Fibroblast of skin of right quadriceps (primary cell): ENCODE data around the gene PLEKHH3.
A peak's percentile ranks its signal among the peaks of the same experiment; 100 is the strongest.
"Not testable (repeated sequence)": the region's sequence is repeated elsewhere in the genome, so short reads cannot be mapped to it uniquely, and the experiment has no call there.

Experiments
- DNase-seq: peaks from one replicate; pipeline ENCODE4 v3.0.0-alpha.2; 2013

The PLEKHH3 gene

DNA sequence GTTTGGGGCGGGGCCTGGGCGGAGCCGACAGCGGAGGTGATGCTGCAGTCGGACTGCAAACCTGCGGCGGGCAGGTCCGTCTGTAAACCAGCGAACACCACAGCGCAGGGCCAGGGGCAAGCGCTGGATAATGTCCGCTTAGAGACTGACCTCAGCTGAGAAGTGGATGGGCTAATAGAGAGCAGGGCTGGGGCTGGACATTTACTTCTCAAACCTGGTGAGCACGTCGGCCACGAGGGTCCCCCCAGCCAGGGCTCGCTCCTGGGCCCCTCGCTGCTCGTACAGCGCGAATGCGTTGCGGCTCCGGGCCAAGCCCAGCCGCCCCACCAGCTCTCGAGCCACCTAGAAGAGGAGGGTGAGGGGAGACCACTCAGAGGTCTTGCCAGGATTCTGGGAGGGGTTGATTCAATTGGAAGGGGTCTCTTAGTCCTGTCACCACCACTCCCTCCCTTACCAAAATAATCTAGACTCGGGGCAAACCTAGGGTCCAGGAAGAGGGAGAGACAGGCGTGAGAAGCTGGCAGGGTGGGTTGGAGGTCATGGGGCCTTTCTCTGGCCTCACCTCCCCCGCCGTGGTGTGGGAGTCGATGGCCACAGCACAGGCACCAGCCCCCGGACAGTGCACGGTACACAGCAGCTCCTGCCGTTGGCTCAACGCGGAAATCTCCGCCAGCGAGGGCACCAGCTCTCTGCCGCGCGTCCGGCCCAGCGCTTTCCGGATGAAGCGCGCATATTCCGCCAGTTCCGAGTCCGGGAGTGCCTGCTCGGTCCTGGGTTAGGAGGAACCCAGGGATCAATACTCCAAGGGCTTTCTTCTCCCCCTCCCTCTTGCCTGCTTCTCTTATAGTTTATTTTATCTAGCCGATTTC, 5.8 kb downstream of the PLEKHH3 start:
- DNase-seq: no peak

DNA sequence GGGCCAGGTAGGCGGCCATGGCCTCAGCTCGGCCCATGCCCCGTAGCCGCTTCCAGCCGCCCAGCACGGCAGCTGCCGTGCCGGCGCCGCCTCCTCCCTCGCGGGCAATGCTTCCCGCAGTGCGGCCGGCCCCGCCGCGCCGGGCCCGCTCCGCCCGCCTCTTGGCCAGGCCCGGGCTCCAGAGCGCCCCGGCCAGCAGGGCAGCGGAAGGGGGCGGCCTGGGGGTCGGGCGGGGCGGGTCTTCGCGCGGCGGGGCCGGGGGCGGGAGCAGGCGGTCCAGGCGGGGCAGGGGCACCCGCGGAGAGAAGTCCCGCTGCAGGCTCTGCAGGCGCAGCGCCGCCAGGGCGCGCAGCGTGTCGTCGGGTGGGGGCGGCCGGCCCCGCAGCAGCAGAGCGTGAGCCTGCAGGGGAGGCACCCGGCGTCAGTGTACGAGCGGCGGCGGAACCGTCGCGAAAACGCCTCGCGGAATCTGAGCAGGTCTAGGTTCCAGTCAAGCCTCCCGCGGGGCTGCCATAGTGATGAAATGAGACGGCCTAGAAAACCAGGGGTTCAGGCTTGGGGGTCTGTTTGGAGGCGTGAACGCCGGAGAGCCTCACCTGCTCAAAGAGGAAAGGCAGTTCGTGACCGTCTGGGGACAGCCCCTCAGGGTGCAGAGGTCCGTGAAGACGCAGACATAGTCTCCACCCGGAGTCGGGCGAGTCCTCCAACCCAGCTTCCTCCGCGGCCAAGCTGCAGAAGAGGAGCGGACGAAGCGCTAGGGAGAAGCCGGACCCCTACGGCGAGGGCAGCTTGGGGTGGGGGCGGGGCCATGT, 6.6 kb downstream of the PLEKHH3 start:
- DNase-seq: no peak

DNA sequence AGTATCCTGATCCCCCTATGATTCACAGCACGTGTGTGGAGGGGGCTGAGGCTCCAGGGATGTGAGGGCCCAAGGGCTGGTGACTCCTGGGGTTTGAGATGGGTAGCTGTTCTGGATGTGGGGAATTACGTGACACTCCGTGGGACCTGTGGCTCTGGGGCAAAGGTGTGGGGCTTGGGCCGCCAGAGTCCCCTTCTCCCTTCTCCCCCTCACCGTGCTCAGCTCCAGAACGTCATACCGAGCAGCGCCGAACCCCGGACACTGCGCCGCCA, 7.2 kb downstream of the PLEKHH3 start:
- no peak for DNase-seq

DNA sequence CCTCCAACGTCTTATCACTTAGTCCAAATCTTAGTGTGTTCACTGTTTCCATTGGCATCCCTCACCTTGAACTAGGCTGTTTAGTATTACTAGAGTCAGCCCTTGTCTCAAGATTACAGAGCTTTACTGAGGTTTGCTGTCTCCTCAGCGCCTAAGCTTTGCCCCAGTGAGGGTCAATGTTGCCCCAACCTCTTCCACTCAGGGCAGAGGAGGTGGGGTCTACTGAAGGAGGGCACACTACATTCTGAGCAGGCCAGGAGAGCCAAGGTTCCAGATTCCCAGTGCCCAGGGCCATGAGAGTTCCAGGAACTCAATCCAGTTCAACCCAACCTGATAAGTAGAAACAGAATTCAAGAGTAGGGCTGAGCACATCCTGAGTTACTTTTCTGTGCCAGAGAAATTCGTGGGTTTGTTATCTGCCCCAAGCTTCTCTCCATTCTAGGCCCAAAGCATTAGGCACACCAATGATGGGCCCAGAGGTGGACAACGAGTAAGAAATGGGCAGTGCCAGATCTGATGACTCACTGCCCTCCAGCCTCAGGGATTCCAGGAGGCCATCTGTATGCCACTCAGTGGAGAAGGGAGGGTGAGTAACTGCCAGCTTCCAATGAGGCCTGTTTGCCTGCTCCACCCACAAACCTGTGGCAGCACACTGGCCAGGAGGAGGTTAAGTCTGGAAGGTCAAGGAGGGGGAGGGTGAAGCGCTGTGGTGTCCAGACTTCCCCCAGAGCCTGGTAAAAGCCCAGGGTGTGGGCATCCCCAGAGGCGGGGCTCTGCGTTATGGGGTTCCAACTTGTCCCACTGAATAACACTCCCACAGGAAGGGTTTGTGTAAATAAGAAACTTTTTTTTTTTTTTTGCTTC, 9.5 kb downstream of the PLEKHH3 start:
- DNase-seq: peak; percentile 58

DNA sequence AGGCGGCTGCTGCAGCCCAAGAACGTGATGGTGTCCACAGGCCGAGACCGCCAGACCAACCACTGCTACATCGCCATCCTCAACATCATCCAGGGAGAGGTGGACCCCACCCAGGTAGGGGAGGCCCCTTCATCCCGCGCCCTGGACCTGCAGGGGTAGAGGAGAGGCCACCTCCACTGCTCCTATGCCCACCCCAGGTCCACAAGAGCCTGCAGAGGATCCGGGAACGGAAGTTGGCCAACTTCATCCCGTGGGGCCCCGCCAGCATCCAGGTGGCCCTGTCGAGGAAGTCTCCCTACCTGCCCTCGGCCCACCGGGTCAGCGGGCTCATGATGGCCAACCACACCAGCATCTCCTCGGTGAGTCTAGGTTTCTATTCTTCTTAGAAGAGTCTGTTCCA, 10.7 kb downstream of the PLEKHH3 start:
- not testable (repeated sequence) for DNase-seq

DNA sequence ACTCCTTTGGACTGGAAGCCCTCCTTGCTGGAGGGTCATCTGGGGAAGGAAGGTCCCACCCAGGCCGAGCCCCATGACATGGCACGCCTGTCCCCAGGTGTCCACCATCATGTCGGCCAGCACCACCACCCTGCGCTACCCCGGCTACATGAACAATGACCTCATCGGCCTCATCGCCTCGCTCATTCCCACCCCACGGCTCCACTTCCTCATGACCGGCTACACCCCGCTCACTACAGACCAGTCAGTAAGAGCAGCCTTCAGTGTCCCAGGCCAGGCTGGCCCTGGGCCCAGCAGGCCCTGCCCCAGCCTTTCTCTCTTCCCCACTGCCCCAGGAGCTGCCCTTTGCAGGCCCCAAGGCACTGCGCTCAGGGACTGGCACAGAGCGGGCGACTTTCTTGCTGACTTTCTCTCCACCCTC, 11.2 kb downstream of the PLEKHH3 start:
- DNase-seq: no peak

DNA sequence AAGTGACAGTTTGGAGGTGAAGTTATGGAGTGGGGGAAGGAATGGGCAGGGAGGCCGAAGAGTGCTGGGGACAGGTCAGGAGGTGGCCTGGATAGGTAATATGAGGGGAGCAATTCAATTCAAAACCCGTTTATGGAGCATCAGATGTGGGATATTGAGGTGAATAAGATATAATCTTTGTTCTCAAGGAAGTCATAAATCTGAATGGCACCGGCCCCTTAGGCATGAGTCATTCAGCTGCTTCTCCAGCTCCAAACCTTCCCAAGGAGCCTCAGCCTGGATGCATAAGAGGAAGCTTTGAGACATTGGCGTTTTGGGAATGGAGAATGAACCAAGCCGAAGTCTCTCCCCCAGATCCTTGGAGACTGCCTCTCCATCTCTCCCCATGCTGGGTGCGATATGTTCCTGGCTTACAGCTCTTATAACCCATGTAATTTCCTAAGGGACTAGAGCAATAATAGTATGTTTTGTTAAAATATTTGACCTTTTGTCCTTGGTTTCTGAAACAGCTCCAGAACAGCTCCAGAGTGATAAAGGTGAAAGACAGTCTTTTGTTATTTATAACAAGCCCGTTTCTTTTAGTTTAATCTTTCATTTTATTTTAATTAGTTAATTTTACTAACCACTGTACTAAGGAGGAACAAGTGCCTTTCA, 16.0 kb downstream of the PLEKHH3 start:
- peak; percentile 82 for DNase-seq

DNA sequence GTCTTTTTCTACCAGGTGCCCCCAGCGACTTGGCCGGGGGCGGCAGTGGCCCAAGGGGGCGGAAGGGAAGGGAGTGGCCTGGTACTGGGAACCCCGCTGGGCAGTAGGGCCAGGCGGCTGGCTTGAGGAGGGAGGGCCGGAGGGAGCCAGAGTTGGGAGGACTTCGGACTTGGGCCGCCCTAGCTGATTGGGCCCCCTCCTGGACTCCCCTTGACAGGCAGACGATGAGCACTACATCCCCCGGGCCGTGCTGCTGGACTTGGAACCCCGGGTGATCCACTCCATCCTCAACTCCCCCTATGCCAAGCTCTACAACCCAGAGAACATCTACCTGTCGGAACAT, 16.9 kb downstream of the PLEKHH3 start:
- not testable (repeated sequence) for DNase-seq

DNA sequence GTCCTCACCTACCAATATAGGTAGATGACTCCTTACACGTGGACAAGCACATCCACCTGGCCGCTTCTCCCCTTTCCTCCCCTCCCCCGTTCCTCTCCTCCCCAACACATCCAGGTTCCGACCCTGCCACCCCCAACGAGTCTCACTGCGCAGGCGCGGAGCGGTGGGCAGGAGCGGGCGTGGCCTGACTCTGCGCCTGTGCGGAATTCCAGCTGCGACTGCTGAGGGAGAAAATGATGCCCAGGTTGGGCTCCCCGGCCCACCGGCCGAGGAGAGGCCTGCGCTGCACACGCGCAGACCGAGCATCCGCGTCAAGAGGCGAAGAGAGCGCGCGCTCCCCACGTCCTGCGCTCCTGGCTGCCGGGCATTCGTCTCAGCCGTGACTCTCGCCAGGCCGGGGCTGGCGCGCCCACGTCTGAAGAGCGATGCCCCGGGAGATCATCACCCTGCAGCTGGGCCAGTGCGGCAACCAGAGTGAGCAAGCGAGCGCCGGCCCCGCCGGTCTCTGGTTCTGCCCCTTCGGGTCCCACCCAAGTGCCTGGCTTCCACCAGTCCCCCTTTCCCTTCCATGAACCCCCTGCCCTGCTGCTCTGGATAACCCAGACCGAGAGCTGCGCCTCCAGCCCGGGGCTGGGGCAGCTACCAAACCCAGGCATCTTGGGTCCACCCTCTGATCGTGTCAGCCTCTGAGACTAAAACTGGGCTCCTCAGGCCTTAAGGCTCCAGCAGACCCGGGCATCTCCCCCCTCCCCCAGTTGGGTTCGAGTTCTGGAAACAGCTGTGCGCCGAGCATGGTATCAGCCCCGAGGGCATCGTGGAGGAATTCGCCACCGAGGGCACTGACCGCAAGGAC, 17.5 kb downstream of the PLEKHH3 start, which contains the start of gene TUBG2:
Gene TUBG2, plus strand, starts transcription at position 206 of the 853 bp plus-strand sequence. Its CDS starts 220 bp downstream, at position 426.
- peak; percentile 90 for DNase-seq

DNA sequence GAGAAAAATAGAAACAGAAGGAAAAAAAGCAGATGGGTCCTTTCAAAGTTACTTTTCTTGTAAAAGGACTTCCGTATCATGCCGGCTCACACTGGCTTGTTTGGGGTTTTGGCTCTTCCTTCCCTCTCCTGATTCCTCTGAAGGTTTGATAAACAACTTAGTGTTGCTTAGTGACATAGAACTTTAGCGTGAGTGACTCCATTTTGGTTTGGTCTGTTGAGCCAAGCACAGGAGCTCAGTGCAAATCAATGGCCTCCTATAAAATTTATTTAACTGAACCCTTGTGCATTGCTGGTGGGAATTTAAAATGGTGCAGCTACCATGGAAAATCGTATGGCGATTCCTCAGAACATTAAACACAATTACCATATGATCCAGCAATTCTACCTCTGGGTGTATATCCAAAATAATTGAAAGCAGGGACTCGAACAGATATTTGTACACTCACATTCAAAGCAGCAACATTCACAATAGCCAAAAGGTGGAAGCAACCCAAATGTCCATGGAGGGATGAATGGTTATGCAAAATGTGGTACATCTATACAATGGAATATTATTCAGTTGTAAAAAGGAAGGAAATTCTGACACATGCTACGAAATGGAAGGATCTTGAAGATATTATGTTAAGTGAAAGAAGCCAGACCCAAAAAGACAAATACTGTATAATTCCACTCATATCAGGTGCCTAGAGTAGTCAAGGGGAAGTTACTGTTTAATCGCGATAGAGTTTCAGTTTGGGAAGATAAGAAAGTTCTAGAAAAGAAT, 18.8 kb downstream of the PLEKHH3 start:
- no peak for DNase-seq

DNA sequence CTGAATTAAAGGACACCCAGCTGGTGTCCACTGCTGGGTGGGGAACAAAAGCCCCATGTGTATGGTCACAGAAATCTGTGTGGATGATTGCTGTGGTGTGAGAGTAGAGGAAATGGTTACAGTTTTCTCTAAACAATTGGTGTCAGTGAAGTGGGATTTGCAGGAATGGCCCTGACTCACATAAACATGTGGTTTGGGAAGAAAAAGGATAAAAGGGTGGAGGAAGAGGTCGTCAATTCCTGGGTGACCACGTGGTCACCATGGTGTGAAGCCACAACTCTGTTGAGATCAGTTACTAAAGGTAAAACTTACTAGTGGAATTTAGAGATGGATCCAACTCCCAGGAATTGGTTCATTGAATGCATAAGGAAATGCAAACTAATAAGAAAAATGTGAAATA, 21.3 kb downstream of the PLEKHH3 start:
- peak; percentile 83 for DNase-seq

DNA sequence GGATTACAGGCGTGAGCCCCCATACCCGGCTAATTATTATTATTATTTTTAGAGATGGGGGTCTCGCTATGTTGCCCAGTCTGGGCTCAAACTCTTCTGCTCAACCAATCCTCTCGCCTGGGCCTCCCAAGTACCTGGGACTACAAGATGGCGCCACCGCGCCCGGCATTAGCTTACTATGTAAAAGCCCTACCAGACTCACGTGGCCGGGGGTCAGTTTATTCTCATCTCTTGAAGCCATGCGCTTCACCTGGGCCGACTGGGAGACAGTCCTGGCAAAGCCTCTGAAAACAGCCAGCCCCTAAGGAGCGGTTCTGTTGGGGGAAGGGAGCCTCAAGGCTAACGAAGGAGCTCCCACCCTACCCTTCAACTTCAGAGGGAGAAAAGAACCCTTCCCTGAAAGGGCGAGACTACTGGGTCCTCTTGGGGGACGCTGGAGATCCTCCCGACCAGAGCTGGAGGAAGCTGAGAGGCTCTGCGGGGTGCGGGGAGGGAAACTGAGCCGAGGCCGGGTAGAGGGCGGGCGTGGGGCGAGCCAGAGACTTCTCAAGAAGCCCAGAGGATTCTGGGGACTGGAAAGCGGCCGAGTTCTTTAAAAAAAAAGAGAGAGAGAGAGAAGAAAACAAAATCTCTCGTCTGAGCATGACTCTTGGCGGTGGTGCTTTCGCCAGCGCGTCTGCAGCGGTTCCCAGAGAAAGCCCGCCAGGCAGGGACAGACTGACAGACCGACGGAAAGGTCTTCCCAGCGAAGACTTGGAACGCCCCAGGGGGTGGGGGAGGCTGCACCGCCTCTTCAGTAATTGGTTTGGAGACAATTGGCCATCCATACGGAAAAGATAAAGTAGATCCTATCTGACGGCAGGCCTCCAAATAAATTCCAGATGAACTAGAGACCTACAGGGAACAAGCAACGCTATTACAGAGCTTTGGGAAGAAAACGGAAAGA, 23.3 kb downstream of the PLEKHH3 start:
- DNase-seq: peak; percentile 84

DNA sequence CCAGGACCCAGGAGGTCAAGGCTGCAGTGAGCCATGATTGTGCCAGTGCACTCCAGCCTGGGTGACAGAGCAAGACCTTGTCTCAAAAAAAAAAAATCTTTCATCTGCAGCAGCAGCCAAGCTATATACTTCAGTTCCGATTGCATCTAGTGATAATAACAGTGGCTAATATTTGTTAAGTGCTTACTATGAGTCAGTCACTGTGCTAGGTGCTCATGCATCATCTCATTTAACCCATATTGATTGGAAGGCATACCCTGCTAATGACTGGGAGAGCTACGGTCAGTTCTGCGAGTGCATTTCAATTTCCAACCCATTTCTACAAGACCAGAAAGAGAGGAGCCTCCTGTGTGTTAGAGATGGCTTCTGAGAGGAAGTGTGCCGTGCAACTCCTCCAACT, 25.4 kb downstream of the PLEKHH3 start:
- DNase-seq: no peak

DNA sequence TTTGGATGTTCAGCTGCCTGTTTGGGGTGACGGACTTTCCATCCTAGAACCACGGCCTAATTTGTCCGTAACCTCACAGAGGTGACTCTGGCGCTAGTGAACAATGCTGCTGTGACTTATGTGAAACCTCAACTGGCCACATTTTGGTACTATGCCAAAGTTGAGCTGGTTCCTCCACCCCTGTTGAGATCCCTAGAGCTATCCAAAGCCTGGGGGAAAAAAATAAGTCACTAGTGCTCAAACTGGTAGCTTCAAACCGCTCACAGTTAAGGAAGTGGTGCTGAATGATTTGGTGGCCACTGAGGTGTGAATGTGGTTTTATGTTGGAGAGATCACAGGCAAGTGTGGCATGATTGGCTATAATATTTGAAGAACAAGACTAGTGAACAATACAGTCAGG, 29.0 kb downstream of the PLEKHH3 start:
- DNase-seq: no peak

DNA sequence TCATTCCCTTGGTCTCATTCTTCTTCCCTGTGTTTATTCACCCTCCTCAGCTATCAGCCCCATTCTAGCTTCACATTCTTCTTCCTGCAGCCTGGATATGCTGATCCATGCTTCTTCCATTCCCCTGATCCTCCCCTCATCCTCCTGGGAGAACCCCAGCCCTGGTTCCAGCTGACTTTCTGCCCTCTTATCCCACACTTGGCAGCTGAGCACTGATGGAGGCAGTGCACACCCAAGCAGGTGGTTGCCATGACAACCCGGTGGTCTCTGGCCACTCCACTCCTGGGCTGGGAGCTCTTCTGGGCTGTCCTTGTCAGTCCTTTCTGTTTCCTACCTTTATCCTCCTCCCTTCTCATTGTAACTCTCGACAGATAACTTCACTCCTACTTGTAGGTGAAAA, 34.5 kb downstream of the PLEKHH3 start:
- no peak for DNase-seq

DNA sequence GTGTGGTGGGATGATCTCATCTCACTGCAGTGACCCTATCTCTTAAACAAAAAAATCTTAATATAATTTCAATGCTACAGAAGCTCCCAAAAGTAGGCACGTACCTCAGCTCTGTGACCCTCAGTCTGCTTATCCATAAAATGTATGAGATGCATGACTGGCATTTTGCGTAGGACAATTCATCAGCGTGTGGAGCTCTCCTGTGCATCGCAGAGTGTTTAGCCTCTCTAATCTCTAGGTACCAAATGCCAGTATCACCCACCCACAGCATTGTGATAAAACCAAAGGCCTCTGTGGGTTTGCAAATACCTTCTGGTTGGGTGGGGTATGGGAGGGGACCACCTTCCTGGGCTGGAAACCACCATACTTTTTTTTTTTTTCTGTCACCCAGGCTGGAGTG, 36.7 kb downstream of the PLEKHH3 start:
- no peak for DNase-seq

DNA sequence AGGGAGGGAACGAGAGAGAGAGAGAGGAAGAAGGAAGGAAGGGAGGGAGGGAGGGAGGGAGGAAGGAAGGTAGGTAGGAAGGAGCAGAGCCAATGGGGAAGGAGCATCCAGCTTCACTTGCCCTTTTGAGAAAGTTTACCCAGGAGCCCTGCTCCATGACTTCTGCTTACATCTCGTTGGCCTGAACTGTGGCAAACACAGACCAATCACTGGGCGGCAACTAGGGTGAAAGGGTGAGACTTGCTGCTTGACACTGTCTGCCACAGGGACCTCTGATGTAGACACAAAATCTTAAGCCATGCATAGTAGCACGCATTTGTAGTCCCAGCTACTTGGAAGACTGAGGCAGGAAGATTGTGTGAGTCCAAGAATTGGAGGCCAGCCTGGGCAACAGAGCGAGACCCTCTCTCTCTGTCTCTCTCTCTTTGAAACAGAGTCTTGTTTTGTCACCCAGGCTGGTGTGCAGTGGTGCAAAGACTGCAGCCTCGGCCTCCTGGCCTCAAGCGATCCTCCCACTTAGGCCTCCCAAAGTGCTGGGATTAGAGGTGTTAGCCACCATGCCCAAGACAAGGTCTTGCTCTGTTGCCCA, 37.2 kb downstream of the PLEKHH3 start:
- DNase-seq: no peak

DNA sequence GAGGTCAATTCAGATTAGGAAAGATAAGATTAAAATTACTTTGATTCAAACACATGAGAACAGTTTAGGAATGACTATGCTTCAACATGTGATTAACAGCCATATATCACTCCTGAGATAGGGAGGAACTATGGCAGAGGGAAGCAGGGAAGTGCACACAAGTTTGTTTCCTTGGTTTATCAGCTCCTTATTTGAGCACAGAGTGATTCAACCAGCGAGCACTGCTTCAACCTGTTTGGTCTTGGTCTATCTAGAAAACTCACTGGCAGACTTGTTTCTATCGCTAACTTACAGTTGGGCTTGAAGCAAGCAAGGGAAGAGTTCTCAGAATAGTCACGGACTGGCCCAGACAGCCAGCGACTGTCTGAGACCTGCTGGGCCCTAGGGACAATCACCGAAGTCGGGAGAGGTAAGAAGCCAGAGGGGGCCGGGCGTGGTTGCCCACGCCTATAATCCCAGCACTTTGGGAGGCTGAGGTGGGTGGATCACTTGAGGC, 43.8 kb downstream of the PLEKHH3 start:
- DNase-seq: no peak

DNA sequence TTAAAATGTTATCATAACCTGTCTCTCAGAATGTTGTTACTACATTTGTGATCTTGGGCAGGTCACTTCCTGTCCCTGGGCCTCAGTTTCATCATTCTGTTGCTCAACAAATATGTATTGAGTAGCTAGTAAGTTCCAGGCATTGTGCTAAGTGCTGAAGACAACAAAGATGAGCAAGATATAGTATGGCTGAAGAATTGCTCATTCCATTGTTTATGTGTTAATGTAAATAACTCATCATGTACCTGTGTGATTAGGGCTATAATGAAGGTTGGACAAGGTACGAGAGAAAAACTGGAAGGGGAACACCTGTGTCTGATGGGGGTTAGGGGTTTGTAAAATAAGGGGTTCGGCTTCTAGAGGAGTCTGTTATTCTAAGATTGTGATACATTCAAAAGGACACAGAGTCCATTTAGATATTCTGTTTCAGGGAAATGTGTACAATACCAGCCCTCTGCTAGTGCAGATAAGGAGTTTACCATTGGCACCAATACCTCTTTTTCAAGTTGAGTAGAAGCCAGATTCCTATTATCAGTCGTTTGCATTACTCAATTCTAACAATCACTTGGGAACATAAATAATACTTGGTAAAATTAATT, 47.3 kb downstream of the PLEKHH3 start:
- DNase-seq: no peak
